OCI-LY1 (cell line): ENCODE measurements around the gene ADORA2A.

Experiments used
- CTCF ChIP-seq: fragments of 200-600 bp; sonication (generic), shearing (Covaris generic); IDR thresholded peaks from 2 replicates; pipeline ENCODE4 v1.5.1; 2017; ENCODE audit warnings: mild to moderate bottlenecking, antibody characterized with exemption, low read length, moderate library complexity, mixed read lengths
- EZH2 ChIP-seq: fragments of 200-600 bp; sonication (generic), shearing (Covaris generic); IDR thresholded peaks from 2 replicates; pipeline ENCODE4 v1.8.0; 2017; ENCODE audit warnings: borderline replicate concordance, mixed run types, mild to moderate bottlenecking, antibody characterized with exemption, low read length, moderate library complexity, mixed read lengths

- no peak for TF ChIP-seq CTCF
- no peak for TF ChIP-seq EZH2
These were observed 35.8 kb downstream of the ADORA2A start for GRCh38 chr22:24463071-24463760.
